ENCODE data around the gene PLCXD1.
"Not testable (repeated sequence)": the region's sequence is repeated elsewhere in the genome, so short reads cannot be mapped to it uniquely, and the experiment has no call there.

The PLCXD1 gene

GRCh38 chrX:336227-336626, 55.0 kb downstream of the PLCXD1 start:
- no peak for DNase-seq

GRCh38 chrX:337331-337831, 56.2 kb downstream of the PLCXD1 start:
- DNase-seq: no peak

DNA sequence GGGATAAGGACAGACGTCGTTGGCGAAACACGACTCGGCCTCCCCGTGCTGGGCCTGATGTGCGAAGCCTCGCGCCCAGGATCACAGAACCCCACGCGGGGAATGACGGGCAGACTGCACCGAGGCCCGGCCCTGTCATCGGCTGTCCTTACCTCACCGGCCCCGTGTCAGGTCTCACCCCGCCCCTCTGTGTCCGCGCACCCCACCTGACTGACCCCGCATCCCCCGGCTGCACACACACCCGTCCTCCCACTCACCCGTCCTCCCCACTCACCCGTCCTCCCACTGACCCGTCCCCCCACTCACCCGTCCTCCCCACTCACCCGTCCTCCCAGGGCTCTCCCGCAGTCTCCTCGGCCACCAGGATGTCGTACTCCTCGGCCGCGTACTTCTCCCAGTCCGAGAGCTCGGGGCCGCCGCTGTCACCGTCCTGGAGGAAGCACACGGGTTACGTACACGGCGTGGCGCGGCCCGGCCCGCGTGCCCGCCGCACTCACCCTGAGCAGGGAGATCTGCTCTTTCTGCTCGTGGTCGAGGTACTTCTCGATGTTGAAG, 57.2 kb downstream of the PLCXD1 start:
- DNase-seq: no peak

GRCh38 chrX:338836-339400, 57.7 kb downstream of the PLCXD1 start:
- DNase-seq: no peak

DNA sequence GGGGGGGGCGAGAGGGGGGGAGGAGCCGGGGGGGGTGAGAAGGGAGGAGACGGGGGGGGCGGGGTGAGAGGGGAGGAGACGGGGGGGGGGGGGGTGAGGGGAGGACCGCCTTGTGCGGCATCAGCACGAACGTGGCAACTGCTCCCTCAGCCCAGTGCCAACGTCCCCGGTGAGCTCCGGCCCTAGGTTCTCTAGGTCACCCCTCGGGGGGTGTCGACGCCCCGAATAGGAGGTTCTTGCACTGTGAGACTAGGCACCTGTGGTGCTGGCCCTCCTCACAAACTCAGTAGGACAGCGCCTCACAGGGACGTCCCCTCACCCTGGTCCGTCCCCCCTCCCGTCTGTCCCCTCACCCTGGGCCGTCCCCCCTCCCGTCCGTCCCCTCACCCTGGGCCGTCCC, 58.9 kb downstream of the PLCXD1 start:
- no peak for DNase-seq

GRCh38 chrX:340641-341423, 59.7 kb downstream of the PLCXD1 start:
- DNase-seq: no peak

GRCh38 chrX:341541-342101, 60.4 kb downstream of the PLCXD1 start:
- no peak for DNase-seq

GRCh38 chrX:344371-344901, 63.3 kb downstream of the PLCXD1 start:
- no peak for DNase-seq

- DNase-seq: no peak
These were observed 64.1 kb downstream of the PLCXD1 start for GRCh38 chrX:345020-345925.

- no peak for DNase-seq
These were observed 65.0 kb downstream of the PLCXD1 start for GRCh38 chrX:346034-346813.

- DNase-seq: no peak
These were observed 66.4 kb downstream of the PLCXD1 start for GRCh38 chrX:347351-348117.

GRCh38 chrX:348461-349117, 67.4 kb downstream of the PLCXD1 start:
- no peak for DNase-seq

DNA sequence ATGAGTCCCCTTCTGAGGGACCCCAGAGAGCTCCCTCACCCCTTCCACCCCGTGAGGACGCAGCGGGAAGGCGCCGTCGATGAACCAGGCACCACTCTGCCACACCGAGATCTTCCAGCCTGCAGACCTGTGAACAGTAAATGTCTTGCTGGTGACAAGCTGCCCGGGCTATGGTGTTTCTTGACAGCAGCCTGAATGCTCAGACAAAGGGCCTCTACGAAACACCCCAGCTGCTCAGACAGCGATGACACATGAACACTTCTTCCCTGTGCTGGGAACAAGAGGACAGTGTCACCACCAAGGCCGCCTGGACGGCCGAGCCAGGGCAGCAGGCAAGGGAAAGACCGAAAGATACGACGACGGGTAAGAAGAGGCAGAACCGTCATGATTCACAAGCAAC, 68.0 kb downstream of the PLCXD1 start:
- no peak for DNase-seq

DNA sequence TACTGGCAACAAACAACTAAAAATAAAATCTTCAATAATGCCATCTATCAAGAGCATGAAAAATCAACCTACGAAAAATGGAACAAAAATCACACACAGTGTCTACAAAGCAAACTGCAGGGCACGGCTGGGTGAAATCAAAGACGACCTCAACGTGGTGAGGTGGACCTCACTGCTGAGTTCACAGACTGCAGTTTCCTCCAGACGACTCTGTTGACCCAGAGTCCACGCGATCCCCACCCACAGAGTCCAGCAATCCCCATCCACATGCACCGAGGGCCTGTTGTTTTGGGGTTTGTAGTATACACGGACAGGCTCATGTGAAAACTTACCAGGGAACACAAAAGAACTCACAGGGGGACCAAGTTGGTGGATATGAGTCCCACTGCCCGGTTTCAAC, 68.5 kb downstream of the PLCXD1 start:
- DNase-seq: no peak

DNA sequence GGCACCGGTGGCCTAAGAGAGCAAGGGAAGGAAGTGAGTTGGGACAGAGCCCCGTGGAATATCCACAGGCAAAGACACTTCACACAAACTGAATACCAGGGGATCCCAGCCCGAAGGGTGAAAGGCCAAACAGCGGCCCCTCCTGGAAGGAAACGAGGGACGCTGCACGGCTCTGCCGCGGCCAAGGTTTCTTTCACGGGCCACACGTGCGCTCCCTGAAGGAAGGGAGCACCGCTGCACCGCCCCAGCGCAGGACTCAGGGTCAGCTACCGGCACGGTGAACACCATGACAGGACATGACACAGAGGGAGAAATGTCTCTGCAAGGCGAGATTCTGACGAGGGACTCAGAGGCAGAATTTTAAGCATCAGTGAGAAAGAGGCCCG, 69.0 kb downstream of the PLCXD1 start:
- no peak for DNase-seq

DNA sequence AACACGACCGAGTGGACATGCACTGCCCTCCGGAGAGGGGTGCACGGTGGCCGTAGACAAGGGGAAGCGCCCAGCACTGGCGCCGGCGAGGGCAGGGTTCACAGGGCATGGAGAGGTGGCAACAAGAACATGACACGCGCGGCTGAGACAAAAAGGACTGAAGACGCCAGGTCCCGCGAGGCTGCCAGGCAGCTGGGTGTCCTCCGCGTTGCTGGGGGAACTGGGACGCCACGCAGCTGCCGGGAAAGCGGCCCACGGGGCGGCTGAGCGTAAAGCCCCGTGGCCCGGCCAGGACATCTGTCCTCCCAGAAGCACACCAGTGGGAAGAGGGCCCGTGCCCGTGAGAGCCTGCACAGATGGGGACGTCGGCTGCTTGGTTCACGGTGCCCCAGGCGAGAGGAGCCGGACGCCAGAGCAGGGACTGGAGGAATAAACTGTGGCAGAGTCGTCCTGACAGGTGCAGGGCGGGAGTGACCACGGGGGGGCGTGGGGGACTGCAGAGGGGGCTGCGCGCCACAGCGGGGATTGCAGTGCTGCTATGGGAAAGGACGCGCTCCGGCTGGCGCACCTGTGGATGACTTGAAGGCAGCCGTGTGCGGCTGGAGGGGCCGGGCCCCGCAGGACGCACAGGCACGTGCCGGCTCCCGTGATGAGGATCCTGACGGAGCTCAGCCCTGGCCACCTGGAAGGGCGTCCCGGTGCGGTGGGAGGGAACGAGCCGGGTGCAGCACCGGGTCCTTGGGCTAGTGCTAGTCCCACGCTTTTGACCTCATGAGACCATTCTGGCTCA, 69.5 kb downstream of the PLCXD1 start:
- no peak for DNase-seq

GRCh38 chrX:351324-351641, 70.1 kb downstream of the PLCXD1 start:
- DNase-seq: not testable (repeated sequence)

GRCh38 chrX:351736-352135, 70.6 kb downstream of the PLCXD1 start:
- no peak for DNase-seq

GRCh38 chrX:352181-352580, 71.0 kb downstream of the PLCXD1 start:
- no peak for DNase-seq

Data from inflammatory macrophage treated with lipopolysaccharide for 1 hour (primary cell).